MCF 10A (cell line): ENCODE measurements around the gene SEBOX. TPM values are rescaled to one million over a fixed set of nuclear protein-coding genes. Genes with fewer than 3 reads are reported as not detected.

Experiments
- BruUV-seq: library from RNA; stranded (reverse); fragments of 400-500 nt; replicated peaks from 2 replicates; lab custom pipeline; 2021; lab: Mats Ljungman, UMichigan
- CTCF ChIA-PET: fragments of 300-600 bp; sonication (Branson Sonifier 250); formaldehyde crosslinking; extraction: SDS; loops from one replicate; lab custom pipeline; 2021; ENCODE audit warnings: antibody characterized with exemption, inconsistent platforms; lab: Yijun Ruan, JAX
- POLR2A ChIA-PET: fragments of 300-600, 350-650 bp; sonication (Branson Sonifier 250); formaldehyde crosslinking; extraction: SDS; loops from one replicate; lab custom pipeline; 2020; ENCODE audit warnings: antibody characterized with exemption, inconsistent platforms; lab: Yijun Ruan, JAX
- DNase-seq: peaks from one replicate; pipeline ENCODE4 v3.0.0-alpha.2; 2018; ENCODE audit not compliant: unreplicated experiment
- H3K27ac Mint-ChIP-seq: one replicate; pipeline ENCODE4 v1.8.0; 2022; ENCODE audit warnings: mild to moderate bottlenecking, low read depth, mixed read lengths; ENCODE audit not compliant: unreplicated experiment
- H3K27me3 Mint-ChIP-seq: one replicate; pipeline ENCODE4 v1.8.0; 2022; ENCODE audit warnings: mixed read lengths; ENCODE audit not compliant: insufficient read depth, unreplicated experiment
- H3K36me3 Mint-ChIP-seq: one replicate; pipeline ENCODE4 v1.8.0; 2022; ENCODE audit warnings: mild to moderate bottlenecking, moderate library complexity, mixed read lengths; ENCODE audit not compliant: insufficient read depth, unreplicated experiment
- H3K4me1 Mint-ChIP-seq: one replicate; pipeline ENCODE4 v1.8.0; 2022; ENCODE audit warnings: mixed read lengths; ENCODE audit not compliant: insufficient read depth, unreplicated experiment
- H3K4me3 Mint-ChIP-seq: one replicate; pipeline ENCODE4 v1.8.0; 2022; ENCODE audit warnings: mild to moderate bottlenecking, moderate library complexity, mixed read lengths; ENCODE audit not compliant: unreplicated experiment
- H3K9me3 Mint-ChIP-seq: one replicate; pipeline ENCODE4 v1.8.0; 2022; ENCODE audit warnings: mixed read lengths; ENCODE audit not compliant: unreplicated experiment
- intact Hi-C: fragments of 100-400 bp; cut with micrococcal nuclease; formaldehyde crosslinking; loops from 2 replicates; pipeline ENCODE4 v1.14.1; 2022
- total RNA-seq: library from RNA; stranded (reverse); gene quantifications from 2 replicates; pipeline ENCODE4 v1.2.3, GENCODE V29; 2022
- TF ChIP-seq, protein P1 (sequence below): fragments of 200-600 bp; IDR thresholded peaks from one replicate; pipeline ENCODE4 v1.8.0; 2022; ENCODE audit warnings: antibody characterized with exemption, mild to moderate bottlenecking; ENCODE audit not compliant: unreplicated experiment

The SEBOX gene
- total RNA-seq, 1 experiment from 2014 or later: not detected

DNA sequence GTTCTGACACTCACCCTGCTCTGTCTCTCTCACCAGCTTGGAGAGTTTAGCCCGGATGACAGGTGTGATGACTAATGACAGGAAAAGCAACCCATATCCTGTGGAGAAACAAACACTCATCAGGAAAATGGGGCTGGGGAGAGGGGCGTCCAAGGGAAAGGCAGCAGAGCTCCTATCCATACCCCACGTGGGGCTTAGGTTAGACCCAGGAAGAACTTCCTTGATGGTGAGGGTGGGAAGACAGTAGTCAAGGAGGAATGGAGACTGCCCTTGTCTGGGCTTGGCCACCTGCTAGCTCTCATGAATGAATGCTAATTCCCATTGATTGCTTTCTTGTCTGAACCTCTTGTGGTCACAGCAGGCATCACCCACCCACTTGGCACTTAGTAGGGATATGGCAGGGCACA, 37.2 kb upstream of the SEBOX start:
- CTCF ChIA-PET: interaction anchor here (1.1 to 3.9 kb wide), 3 partner anchors 11 to 138 kb away, joined by 3 to 18 read pairs (median 6); no protein-coding TSS in a partner anchor
- no peak for DNase-seq
- POLR2A ChIA-PET: no interaction called here
- H3K27ac Mint-ChIP-seq: no peak overlapping the region
- H3K4me3 Mint-ChIP-seq: no peak overlapping the region
- TF ChIP-seq, protein P1, sequence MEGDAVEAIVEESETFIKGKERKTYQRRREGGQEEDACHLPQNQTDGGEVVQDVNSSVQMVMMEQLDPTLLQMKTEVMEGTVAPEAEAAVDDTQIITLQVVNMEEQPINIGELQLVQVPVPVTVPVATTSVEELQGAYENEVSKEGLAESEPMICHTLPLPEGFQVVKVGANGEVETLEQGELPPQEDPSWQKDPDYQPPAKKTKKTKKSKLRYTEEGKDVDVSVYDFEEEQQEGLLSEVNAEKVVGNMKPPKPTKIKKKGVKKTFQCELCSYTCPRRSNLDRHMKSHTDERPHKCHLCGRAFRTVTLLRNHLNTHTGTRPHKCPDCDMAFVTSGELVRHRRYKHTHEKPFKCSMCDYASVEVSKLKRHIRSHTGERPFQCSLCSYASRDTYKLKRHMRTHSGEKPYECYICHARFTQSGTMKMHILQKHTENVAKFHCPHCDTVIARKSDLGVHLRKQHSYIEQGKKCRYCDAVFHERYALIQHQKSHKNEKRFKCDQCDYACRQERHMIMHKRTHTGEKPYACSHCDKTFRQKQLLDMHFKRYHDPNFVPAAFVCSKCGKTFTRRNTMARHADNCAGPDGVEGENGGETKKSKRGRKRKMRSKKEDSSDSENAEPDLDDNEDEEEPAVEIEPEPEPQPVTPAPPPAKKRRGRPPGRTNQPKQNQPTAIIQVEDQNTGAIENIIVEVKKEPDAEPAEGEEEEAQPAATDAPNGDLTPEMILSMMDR: no peak
- no TSS peak for BruUV-seq
- peaks cover 10% of the 10 kb centered on the region for H3K4me1 Mint-ChIP-seq
- H3K9me3 Mint-ChIP-seq: no peaks in the 10 kb centered on the region
- intact Hi-C loops: no loop called here
- H3K27me3 Mint-ChIP-seq: no peaks in the 10 kb centered on the region
- peaks cover 37% of the 10 kb centered on the region for H3K36me3 Mint-ChIP-seq

DNA sequence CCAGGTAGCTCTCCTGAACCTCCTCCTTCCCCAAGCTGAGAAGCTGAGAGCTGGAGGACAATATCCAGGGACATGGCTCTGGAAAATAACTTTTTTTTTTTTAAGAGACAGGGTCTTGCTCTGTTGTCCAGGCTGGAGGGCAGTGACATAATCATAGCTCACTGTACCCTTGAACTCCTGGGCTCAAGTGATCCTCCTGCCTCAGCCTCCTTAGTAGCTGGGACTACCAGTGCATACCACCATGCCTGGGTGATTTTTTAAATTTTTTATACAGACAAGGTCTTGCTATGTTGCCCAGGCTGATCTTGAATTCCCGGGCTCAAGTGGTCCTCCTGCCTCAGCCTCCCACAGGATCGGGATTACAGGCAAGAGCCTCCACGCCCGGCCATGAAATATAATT, 34.8 kb upstream of the SEBOX start:
- no peak for DNase-seq
- H3K27me3 Mint-ChIP-seq: no peaks in the 10 kb centered on the region
- ChIA-PET POLR2A (interaction anchor here (0.6 kb wide), 1 partner anchor 27 kb away, joined by 3 read pairs; no protein-coding TSS in a partner anchor), CTCF (interaction anchor here (0.6 to 3.9 kb wide), 3 partner anchors 16 to 329 kb away, joined by 3 to 18 read pairs (median 3); no protein-coding TSS in a partner anchor)
- TF ChIP-seq, protein P1: no peak
- H3K9me3 Mint-ChIP-seq: no peaks in the 10 kb centered on the region
- H3K36me3 Mint-ChIP-seq: peaks cover 42% of the 10 kb centered on the region
- no peak overlapping the region for H3K27ac Mint-ChIP-seq
- peaks cover 7% of the 10 kb centered on the region for H3K4me1 Mint-ChIP-seq
- BruUV-seq: no TSS peak
- no peak overlapping the region for H3K4me3 Mint-ChIP-seq
- intact Hi-C loops: no loop called here

DNA sequence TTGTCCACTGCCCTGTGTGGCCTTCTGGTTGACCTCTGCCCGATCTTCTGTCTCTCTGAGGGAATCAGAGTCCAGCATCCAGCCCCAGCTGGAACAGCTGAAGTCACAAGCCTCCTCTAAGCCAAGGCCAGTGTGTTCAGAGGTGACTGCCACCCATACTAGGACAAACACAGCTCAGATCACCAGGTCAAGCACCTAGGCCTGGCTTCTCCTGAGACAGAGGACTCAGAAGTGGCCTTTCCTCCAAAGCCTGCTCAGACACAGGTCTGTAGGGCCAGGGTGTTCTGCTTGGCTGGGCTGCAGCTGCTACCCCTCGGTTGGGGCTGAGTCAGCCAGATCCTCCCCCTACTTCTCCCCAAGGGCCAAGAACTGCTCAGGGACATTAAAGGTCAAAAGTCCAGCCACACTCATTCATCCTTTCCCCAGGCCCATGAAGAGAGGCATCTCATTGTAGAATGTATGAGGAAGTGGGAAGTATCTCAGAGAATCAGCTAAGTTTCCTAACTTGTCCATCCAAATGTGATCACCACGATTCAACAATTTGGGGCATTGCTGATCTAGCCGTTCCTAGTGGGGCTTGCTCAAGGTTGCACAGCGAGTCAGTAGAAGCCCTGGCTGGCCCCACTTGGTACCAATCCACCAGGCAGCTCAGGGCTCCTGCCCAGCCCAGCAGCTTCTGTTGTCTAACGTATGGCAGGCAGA, 33.4 kb upstream of the SEBOX start:
- Mint-ChIP-seq H3K4me3 (no peak overlapping the region), H3K4me1 (peaks cover 12% of the 10 kb centered on the region), H3K9me3 (no peaks in the 10 kb centered on the region), H3K36me3 (peaks cover 34% of the 10 kb centered on the region), H3K27ac (no peak overlapping the region), H3K27me3 (no peaks in the 10 kb centered on the region)
- intact Hi-C loops: no loop called here
- ChIA-PET CTCF (interaction anchor here (1.0 kb wide), 1 partner anchor 9 kb away, joined by 3 read pairs; no protein-coding TSS in a partner anchor), POLR2A (interaction anchor here (0.6 to 5.5 kb wide), 7 partner anchors 7 to 94 kb away, joined by 3 to 49 read pairs (median 4); partner anchors contain the start of gene SLC46A1)
- TF ChIP-seq, protein P1: no peak
- BruUV-seq: no TSS peak
- DNase-seq: no peak

DNA sequence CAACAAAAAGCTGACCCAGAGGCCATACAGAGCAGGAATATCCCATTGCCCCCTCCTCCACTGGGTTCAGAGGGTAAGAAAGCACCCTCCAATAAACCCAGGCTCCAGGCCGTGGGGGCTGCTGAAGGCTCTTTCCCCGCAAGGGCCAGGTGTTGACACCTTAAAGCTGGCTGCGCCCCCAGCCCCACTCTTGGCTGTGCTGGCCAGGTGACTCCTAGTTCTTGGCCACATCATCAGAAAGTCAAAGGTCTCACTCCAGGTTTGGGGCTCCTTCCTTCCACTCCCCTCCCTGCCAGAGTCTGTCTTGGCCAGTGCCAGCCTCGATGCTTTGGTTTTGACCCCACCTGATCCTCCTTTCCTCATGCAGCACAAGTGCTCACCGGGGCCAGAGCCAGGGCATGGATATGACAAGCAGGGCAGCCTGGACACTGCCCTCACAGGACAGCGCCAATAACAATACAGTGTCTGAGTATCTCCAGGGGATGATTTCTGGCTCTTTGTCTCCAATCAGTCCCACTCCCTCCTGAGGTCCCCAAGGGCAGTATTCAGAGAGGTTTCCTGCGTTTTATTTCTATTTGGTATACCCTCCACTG, 32.8 kb upstream of the SEBOX start:
- Mint-ChIP-seq H3K9me3 (no peaks in the 10 kb centered on the region), H3K27ac (no peak overlapping the region), H3K4me1 (peaks cover 12% of the 10 kb centered on the region), H3K36me3 (peaks cover 30% of the 10 kb centered on the region), H3K4me3 (no peak overlapping the region), H3K27me3 (no peaks in the 10 kb centered on the region)
- ChIA-PET POLR2A (interaction anchor here (0.6 to 5.5 kb wide), 8 partner anchors 8 to 95 kb away, joined by 3 to 49 read pairs (median 6); partner anchors contain the start of genes POLDIP2 and SLC46A1), CTCF (interaction anchor here (0.6 to 1.0 kb wide), 2 partner anchors 10 to 143 kb away, joined by 3 to 6 read pairs; no protein-coding TSS in a partner anchor)
- no peak for DNase-seq
- BruUV-seq: no TSS peak
- TF ChIP-seq, protein P1: no peak
- intact Hi-C loops: no loop called here
